GM19455 (cell line): Measurements from ENCODE around the gene OR1F1.
"Not testable (repeated sequence)": the region's sequence is repeated elsewhere in the genome, so short reads cannot be mapped to it uniquely, and the experiment has no call there.

ENCODE experiments used
- ATAC-seq: cut with Tn5 transposase; IDR thresholded peaks from one replicate; pipeline ENCODE4 v1.9.1; 2021; ENCODE audit not compliant: unreplicated experiment

OR1F1 gene

GRCh38 chr16:3150346-3151218 is 37.4 kb upstream of the OR1F1 start:
- peak; percentile 71 for ATAC-seq

- no peak for ATAC-seq
These were observed 36.1 kb upstream of the OR1F1 start for GRCh38 chr16:3152027-3152276.

- ATAC-seq = no peak
These were observed 35.6 kb upstream of the OR1F1 start for GRCh38 chr16:3152277-3152990.

- no peak for ATAC-seq
These were observed 35.0 kb upstream of the OR1F1 start for GRCh38 chr16:3152991-3153368.

- no peak for ATAC-seq
These were observed 32.8 kb upstream of the OR1F1 start for GRCh38 chr16:3155181-3155580.

- no peak for ATAC-seq
These were observed 32.0 kb upstream of the OR1F1 start for GRCh38 chr16:3155972-3156371.

- ATAC-seq = no peak
These were observed 30.6 kb upstream of the OR1F1 start for GRCh38 chr16:3157229-3158025.

GRCh38 chr16:3158026-3158509 is 29.9 kb upstream of the OR1F1 start:
- ATAC-seq = no peak

- ATAC-seq = no peak
These were observed 29.3 kb upstream of the OR1F1 start for GRCh38 chr16:3158510-3159314.

- ATAC-seq = no peak
These were observed 26.6 kb upstream of the OR1F1 start for GRCh38 chr16:3161235-3162018.

- ATAC-seq = no peak
These were observed 23.6 kb upstream of the OR1F1 start for GRCh38 chr16:3164121-3164991.

GRCh38 chr16:3165111-3165822 is 22.7 kb upstream of the OR1F1 start:
- ATAC-seq = no peak

GRCh38 chr16:3166505-3166886 is 21.5 kb upstream of the OR1F1 start:
- no peak for ATAC-seq

GRCh38 chr16:3168729-3169128 is 19.3 kb upstream of the OR1F1 start:
- ATAC-seq = not testable (repeated sequence)

GRCh38 chr16:3170440-3171180 is 17.4 kb upstream of the OR1F1 start:
- ATAC-seq = no peak

GRCh38 chr16:3171181-3171854 is 16.7 kb upstream of the OR1F1 start:
- ATAC-seq = no peak

- no peak for ATAC-seq
These were observed 16.0 kb upstream of the OR1F1 start for GRCh38 chr16:3171855-3172593.
